ENCODE data around the gene CRIP3. TPM values are rescaled to one million over a fixed set of nuclear protein-coding genes. Genes with fewer than 3 reads are reported as not detected.

The CRIP3 gene
- polyA plus RNA-seq, 4 donors, result 0.89 to 3.4 (median 2.5) TPM

GRCh38 chr6:43262780-43263313 is 45.8 kb downstream of the CRIP3 start:
- no peaks in the 10 kb centered on the region for H3K27me3 ChIP-seq (ENCODE audit: control insufficient read depth in 3 of 3, insufficient read depth in 3 of 3, low read length in 3 of 3)
- FAIRE-seq (no peak), DNase-seq (no peak)
- peaks cover 0 to 8% (median 0%) of the 10 kb centered on the region in 3 donors for H3K36me3 ChIP-seq (ENCODE audit: control insufficient read depth in 3 of 3, insufficient read depth in 2 of 3, low read depth in 1 of 3, low read length in 3 of 3)
- peaks cover 0 to 53% (median 0%) of the 10 kb centered on the region in 3 donors for H3K4me1 ChIP-seq (ENCODE audit: control insufficient read depth in 3 of 3, insufficient read depth in 2 of 3, low read depth in 1 of 3, low read length in 2 of 3)
- 88 to 90% (median 89%) methylated on average over 23 to 39 of the region's 39 CpGs for WGBS, 3 donors
- H3K27ac ChIP-seq (ENCODE audit: low read depth in 1 of 3, low read length in 2 of 3), result peak overlapping the region in 1 of 3 donors; percentile 75
- no peaks in the 10 kb centered on the region for H3K9me3 ChIP-seq (ENCODE audit: control insufficient read depth in 2 of 2, insufficient read depth in 1 of 2, low read depth in 1 of 2, low read length in 1 of 2)
- no peak overlapping the region for H3K4me3 ChIP-seq (ENCODE audit: low read depth in 1 of 3, low read length in 3 of 3)

GRCh38 chr6:43262000-43262779 is 46.4 kb downstream of the CRIP3 start:
- H3K36me3 ChIP-seq (ENCODE audit: control insufficient read depth in 3 of 3, insufficient read depth in 2 of 3, low read depth in 1 of 3, low read length in 3 of 3), result peaks cover 0 to 8% (median 0%) of the 10 kb centered on the region in 3 donors
- no peaks in the 10 kb centered on the region for H3K27me3 ChIP-seq (ENCODE audit: control insufficient read depth in 3 of 3, insufficient read depth in 3 of 3, low read length in 3 of 3)
- WGBS, 3 donors, result 62 to 74% (median 70%) methylated on average over 14 of the region's 14 CpGs
- no peaks in the 10 kb centered on the region for H3K9me3 ChIP-seq (ENCODE audit: control insufficient read depth in 2 of 2, insufficient read depth in 1 of 2, low read depth in 1 of 2, low read length in 1 of 2)
- peak overlapping the region in 1 of 3 donors; percentile 75 for H3K27ac ChIP-seq (ENCODE audit: low read depth in 1 of 3, low read length in 2 of 3)
- no peak overlapping the region for H3K4me3 ChIP-seq (ENCODE audit: low read depth in 1 of 3, low read length in 3 of 3)
- DNase-seq (peak; percentile 24 to 87), FAIRE-seq (no peak)
- peaks cover 0 to 46% (median 0%) of the 10 kb centered on the region in 3 donors for H3K4me1 ChIP-seq (ENCODE audit: control insufficient read depth in 3 of 3, insufficient read depth in 2 of 3, low read depth in 1 of 3, low read length in 2 of 3)

- H3K9me3 ChIP-seq (ENCODE audit: control insufficient read depth in 2 of 2, insufficient read depth in 1 of 2, low read depth in 1 of 2, low read length in 1 of 2), result no peaks in the 10 kb centered on the region
- FAIRE-seq (no peak), DNase-seq (no peak)
- H3K4me3 ChIP-seq (ENCODE audit: low read depth in 1 of 3, low read length in 3 of 3), result no peak overlapping the region
- peaks cover 0 to 8% (median 0%) of the 10 kb centered on the region in 3 donors for H3K36me3 ChIP-seq (ENCODE audit: control insufficient read depth in 3 of 3, insufficient read depth in 2 of 3, low read depth in 1 of 3, low read length in 3 of 3)
- peaks cover 0 to 40% (median 0%) of the 10 kb centered on the region in 3 donors for H3K4me1 ChIP-seq (ENCODE audit: control insufficient read depth in 3 of 3, insufficient read depth in 2 of 3, low read depth in 1 of 3, low read length in 2 of 3)
- H3K27me3 ChIP-seq (ENCODE audit: control insufficient read depth in 3 of 3, insufficient read depth in 3 of 3, low read length in 3 of 3), result no peaks in the 10 kb centered on the region
- no peak overlapping the region for H3K27ac ChIP-seq (ENCODE audit: low read depth in 1 of 3, low read length in 2 of 3)
- WGBS, 3 donors, result 84 to 89% (median 84%) methylated on average over 5 of the region's 5 CpGs
Observed at GRCh38 chr6:43261198-43261597, 47.4 kb downstream of the CRIP3 start.

- Histone ChIP-seq H3K4me1 (ENCODE audit: control insufficient read depth in 3 of 3, insufficient read depth in 2 of 3, low read depth in 1 of 3, low read length in 2 of 3) (peaks cover 0 to 37% (median 0%) of the 10 kb centered on the region in 3 donors), H3K27ac (ENCODE audit: low read depth in 1 of 3, low read length in 2 of 3) (no peak overlapping the region), H3K27me3 (ENCODE audit: control insufficient read depth in 3 of 3, insufficient read depth in 3 of 3, low read length in 3 of 3) (no peaks in the 10 kb centered on the region), H3K9me3 (ENCODE audit: control insufficient read depth in 2 of 2, insufficient read depth in 1 of 2, low read depth in 1 of 2, low read length in 1 of 2) (no peaks in the 10 kb centered on the region), H3K36me3 (ENCODE audit: control insufficient read depth in 3 of 3, insufficient read depth in 2 of 3, low read depth in 1 of 3, low read length in 3 of 3) (peaks cover 0 to 8% (median 0%) of the 10 kb centered on the region in 3 donors), H3K4me3 (ENCODE audit: low read depth in 1 of 3, low read length in 3 of 3) (no peak overlapping the region)
- DNase-seq (no peak), FAIRE-seq (no peak)
- WGBS, 3 donors, result 80 to 92% (median 89%) methylated on average over 4 of the region's 4 CpGs
Observed at GRCh38 chr6:43260791-43261190, 47.8 kb downstream of the CRIP3 start.

- H3K4me3 ChIP-seq (ENCODE audit: low read depth in 1 of 3, low read length in 3 of 3), result no peak overlapping the region
- no peak overlapping the region for H3K27ac ChIP-seq (ENCODE audit: low read depth in 1 of 3, low read length in 2 of 3)
- H3K27me3 ChIP-seq (ENCODE audit: control insufficient read depth in 3 of 3, insufficient read depth in 3 of 3, low read length in 3 of 3), result no peaks in the 10 kb centered on the region
- H3K36me3 ChIP-seq (ENCODE audit: control insufficient read depth in 3 of 3, insufficient read depth in 2 of 3, low read depth in 1 of 3, low read length in 3 of 3), result peaks cover 0 to 3% (median 0%) of the 10 kb centered on the region in 3 donors
- DNase-seq (no peak), FAIRE-seq (no peak)
- H3K4me1 ChIP-seq (ENCODE audit: control insufficient read depth in 3 of 3, insufficient read depth in 2 of 3, low read depth in 1 of 3, low read length in 2 of 3), result peaks cover 0 to 21% (median 0%) of the 10 kb centered on the region in 3 donors
- H3K9me3 ChIP-seq (ENCODE audit: control insufficient read depth in 2 of 2, insufficient read depth in 1 of 2, low read depth in 1 of 2, low read length in 1 of 2), result no peaks in the 10 kb centered on the region
- 90 to 94% (median 91%) methylated on average over 24 to 30 of the region's 30 CpGs for WGBS, 3 donors
Observed at GRCh38 chr6:43258807-43259686, 49.6 kb downstream of the CRIP3 start.

- Histone ChIP-seq H3K27me3 (ENCODE audit: control insufficient read depth in 3 of 3, insufficient read depth in 3 of 3, low read length in 3 of 3) (no peaks in the 10 kb centered on the region), H3K27ac (ENCODE audit: low read depth in 1 of 3, low read length in 2 of 3) (no peak overlapping the region), H3K9me3 (ENCODE audit: control insufficient read depth in 2 of 2, insufficient read depth in 1 of 2, low read depth in 1 of 2, low read length in 1 of 2) (no peaks in the 10 kb centered on the region), H3K4me3 (ENCODE audit: low read depth in 1 of 3, low read length in 3 of 3) (no peak overlapping the region), H3K4me1 (ENCODE audit: control insufficient read depth in 3 of 3, insufficient read depth in 2 of 3, low read depth in 1 of 3, low read length in 2 of 3) (peaks cover 0 to 14% (median 0%) of the 10 kb centered on the region in 3 donors), H3K36me3 (ENCODE audit: control insufficient read depth in 3 of 3, insufficient read depth in 2 of 3, low read depth in 1 of 3, low read length in 3 of 3) (peaks cover 0 to 1% (median 0%) of the 10 kb centered on the region in 3 donors)
- DNase-seq (no peak), FAIRE-seq (no peak)
- WGBS, 3 donors, result 66 to 70% (median 68%) methylated on average over 4 of the region's 4 CpGs
Observed at GRCh38 chr6:43258180-43258579, 50.4 kb downstream of the CRIP3 start.

GRCh38 chr6:43257367-43258145 is 51.1 kb downstream of the CRIP3 start:
- no peaks in the 10 kb centered on the region for H3K9me3 ChIP-seq (ENCODE audit: control insufficient read depth in 2 of 2, insufficient read depth in 1 of 2, low read depth in 1 of 2, low read length in 1 of 2)
- H3K27me3 ChIP-seq (ENCODE audit: control insufficient read depth in 3 of 3, insufficient read depth in 3 of 3, low read length in 3 of 3), result no peaks in the 10 kb centered on the region
- H3K4me3 ChIP-seq (ENCODE audit: low read depth in 1 of 3, low read length in 3 of 3), result no peak overlapping the region
- WGBS, 3 donors, result 61 to 71% (median 68%) methylated on average over 12 of the region's 12 CpGs
- H3K36me3 ChIP-seq (ENCODE audit: control insufficient read depth in 3 of 3, insufficient read depth in 2 of 3, low read depth in 1 of 3, low read length in 3 of 3), result peaks cover 0 to 2% (median 0%) of the 10 kb centered on the region in 3 donors
- DNase-seq (no peak), FAIRE-seq (no peak)
- H3K27ac ChIP-seq (ENCODE audit: low read depth in 1 of 3, low read length in 2 of 3), result no peak overlapping the region
- peaks cover 0 to 10% (median 0%) of the 10 kb centered on the region in 3 donors for H3K4me1 ChIP-seq (ENCODE audit: control insufficient read depth in 3 of 3, insufficient read depth in 2 of 3, low read depth in 1 of 3, low read length in 2 of 3)
